ENCODE data around the gene HIC1.

GRCh38 chr17:2064147-2064489, 9.2 kb downstream of the HIC1 start:
- no peak for TF ChIP-seq CTCF (conservative IDR thresholded peaks at IDR 0.05 in 1 of 2, IDR thresholded peaks at IDR 0.05 in 1 of 2; ENCODE audit: low read depth in 1 of 2, low read length in 2 of 2)
- TF ChIP-seq EZH2 (IDR thresholded peaks at IDR 0.05; ENCODE audit: low read length, missing control alignments) = no peak
